B cell (primary cell): ENCODE measurements around the gene POSTN. TPM values are rescaled to one million over a fixed set of nuclear protein-coding genes. Genes with fewer than 3 reads are reported as not detected.
"Not testable (repeated sequence)": the region's sequence is repeated elsewhere in the genome, so short reads cannot be mapped to it uniquely, and the experiment has no call there.

ENCODE experiments used
- ATAC-seq: fragments of 200-7000 bp; cut with Tn5 transposase; one replicate; pipeline ENCODE4 v1.10.0; 2021; ENCODE audit warnings: low read depth, mild to moderate bottlenecking, moderate number of reproducible peaks, moderate library complexity
- CTCF ChIA-PET: fragments of 350-600 bp; sonication (Branson Sonifier 250); formaldehyde crosslinking; loops from one replicate; lab custom pipeline; 2021; ENCODE audit warnings: antibody characterized with exemption, inconsistent platforms; lab: Charles Lee
- POLR2A ChIA-PET: fragments of 350-600 bp; sonication (Branson Sonifier 250); formaldehyde crosslinking; loops from one replicate; lab custom pipeline; 2021; ENCODE audit warnings: antibody characterized with exemption; lab: Charles Lee
- DNase-seq: peaks from one replicate; pipeline ENCODE4 v3.0.0; 2013
- H2AFZ ChIP-seq: 2 replicates; pipeline ENCODE4 v1.6.1; 2012; ENCODE audit warnings: mild to moderate bottlenecking, low read depth, low read length; ENCODE audit not compliant: insufficient read depth, poor library complexity, severe bottlenecking
- H3K27ac ChIP-seq, 2 donors: 1 replicate in 1 of 2; 2 replicates in 1 of 2; pipeline ENCODE4 v1.5.1; 2012 to 2013; ENCODE audit warnings: low read length in 2 of 2, mild to moderate bottlenecking in 2 of 2, moderate library complexity in 1 of 2
- H3K27me3 ChIP-seq, 4 experiments: fragments of 200-600 bp in 1 of 4; sonication (generic) in 1 of 4; replicated peaks in 1 of 4; 1 replicate in 2 of 4; 2 replicates in 2 of 4; pipeline versions ENCODE4 v1.6.1 to v1.7.0; 2013 to 2016; ENCODE audit warnings: low read length in 3 of 4, mild to moderate bottlenecking in 2 of 4, mixed read lengths in 1 of 4, moderate library complexity in 1 of 4; ENCODE audit not compliant: insufficient read depth in 4 of 4, control insufficient read depth in 3 of 4; ENCODE audit errors: control extremely low read depth in 1 of 4
- H3K36me3 ChIP-seq, 2 experiments: replicated peaks in 1 of 2; 1 replicate in 1 of 2; 2 replicates in 1 of 2; pipeline versions ENCODE4 v1.6.1 to v1.7.1; 2013; ENCODE audit warnings: low read length in 1 of 2; ENCODE audit not compliant: insufficient read depth in 2 of 2, control insufficient read depth in 1 of 2; ENCODE audit errors: control extremely low read depth in 1 of 2, extremely low read depth in 1 of 2
- H3K4me1 ChIP-seq, 2 donors: fragments of 200-600 bp in 1 of 2; sonication (generic) in 1 of 2; 1 replicate in 1 of 2; 2 replicates in 1 of 2; pipeline versions ENCODE4 v1.5.1 to v1.6.1; 2013 to 2017; ENCODE audit warnings: low read length in 2 of 2; ENCODE audit not compliant: control insufficient read depth in 2 of 2, insufficient read depth in 2 of 2
- H3K4me2 ChIP-seq: replicated peaks from 2 replicates; pipeline ENCODE3; 2012; ENCODE audit warnings: mild to moderate bottlenecking, low read depth, low read length; ENCODE audit not compliant: poor library complexity, severe bottlenecking
- H3K4me3 ChIP-seq, 5 experiments: fragments of 200-600 bp in 1 of 5; sonication (generic) in 1 of 5; 1 replicate in 3 of 5; 2 replicates in 2 of 5; pipeline versions ENCODE4 v1.5.1 to v1.7.0; 2011 to 2016; ENCODE audit warnings: low read length in 4 of 5, mild to moderate bottlenecking in 4 of 5, low read depth in 2 of 5, control low read depth in 1 of 5, moderate library complexity in 1 of 5; ENCODE audit not compliant: insufficient read depth in 1 of 5; ENCODE audit errors: control extremely low read depth in 1 of 5, extremely low read depth in 1 of 5
- H3K79me2 ChIP-seq: fragments of 200-600 bp; sonication (generic); one replicate; pipeline ENCODE4 v1.6.0; 2016; ENCODE audit warnings: low read length; ENCODE audit not compliant: control insufficient read depth, insufficient read depth
- H3K9ac ChIP-seq: fragments of 200-600 bp; sonication (generic); 2 replicates; pipeline ENCODE4 v1.6.1; 2017; ENCODE audit warnings: mild to moderate bottlenecking, low read length, moderate library complexity
- H3K9me3 ChIP-seq, 3 donors: one replicate each; pipeline versions ENCODE4 v1.6.1 to v1.7.1; 2013; ENCODE audit warnings: low read length in 2 of 3; ENCODE audit not compliant: control insufficient read depth in 2 of 3, insufficient read depth in 1 of 3; ENCODE audit errors: control extremely low read depth in 1 of 3
- H4K20me1 ChIP-seq: 2 replicates; pipeline ENCODE4 v1.6.0; 2012; ENCODE audit warnings: mild to moderate bottlenecking, low read length; ENCODE audit not compliant: insufficient read depth, control insufficient read depth, poor library complexity, severe bottlenecking
- H3K27ac Mint-ChIP-seq: one replicate; pipeline ENCODE4 v1.8.0; 2021; ENCODE audit warnings: mixed read lengths
- H3K27me3 Mint-ChIP-seq: one replicate; pipeline ENCODE4 v1.8.0; 2021; ENCODE audit warnings: mixed read lengths
- H3K4me1 Mint-ChIP-seq: one replicate; pipeline ENCODE4 v1.8.0; 2021; ENCODE audit warnings: mixed read lengths
- H3K4me3 Mint-ChIP-seq: one replicate; pipeline ENCODE4 v1.8.0; 2021; ENCODE audit warnings: mixed read lengths
- H3K9me3 Mint-ChIP-seq: one replicate; pipeline ENCODE4 v1.8.0; 2022; ENCODE audit warnings: mixed read lengths; ENCODE audit not compliant: insufficient read depth
- CTCF ChIP-seq: fragments of 200-600 bp; IDR thresholded peaks from one replicate; pipeline ENCODE4 v1.8.0; 2022; ENCODE audit warnings: antibody characterized with exemption, mild to moderate bottlenecking
- EZH2 ChIP-seq: IDR thresholded peaks from 2 replicates; pipeline ENCODE4 v1.6.1; 2012; ENCODE audit warnings: borderline replicate concordance, low read depth, mild to moderate bottlenecking, moderate library complexity, low read length; ENCODE audit not compliant: insufficient read depth, poor library complexity, severe bottlenecking
- WGBS: methylation state at CpG from one replicate; pipeline ENCODE4 v1.1.5; 2013; ENCODE audit warnings: missing lambda C conversion rate; ENCODE audit not compliant: insufficient coverage; 5-methylcytosine and 5-hydroxymethylcytosine counted together
- intact Hi-C: fragments of 100-400 bp; cut with micrococcal nuclease; formaldehyde crosslinking; loops from one replicate; pipeline ENCODE4 v1.10.0; 2022
- polyA plus RNA-seq: library from polyadenylated mRNA; depleted of rRNA; stranded (reverse); fragments of >200 nt; gene quantifications from 2 replicates; pipeline ENCODE4 v1.2.3, GENCODE V29; 2012
- total RNA-seq, 2 donors: library from RNA; stranded (reverse); fragments of 120-200 nt in 1 of 2; gene quantifications; 1 replicate in 1 of 2; 2 replicates in 1 of 2; pipeline versions ENCODE4 v1.2.3 to v1.2.4, GENCODE V29; 2013 to 2022

The POSTN gene
- total and polyA plus RNA-seq, 2 donors (not counting 1 experiment from before 2014, with no cell fraction given): not detected

GRCh38 chr13:37560526-37560925, 38.0 kb downstream of the POSTN start:
- no peak overlapping the region for H3K27ac ChIP-seq
- TF ChIP-seq EZH2 (no peak), CTCF (no peak)
- POLR2A ChIA-PET: no interaction called here

GRCh38 chr13:37558766-37559165, 39.8 kb downstream of the POSTN start:
- ATAC-seq, H3K9me3 Mint-ChIP-seq, CTCF ChIA-PET, H4K20me1 ChIP-seq, POLR2A ChIA-PET, H3K4me3 ChIP-seq, H3K9me3 ChIP-seq, intact Hi-C loops, H3K27me3 ChIP-seq, H3K4me1 ChIP-seq, H3K79me2 ChIP-seq, H3K27me3 Mint-ChIP-seq, H3K36me3 ChIP-seq, H3K4me1 Mint-ChIP-seq, H2AFZ ChIP-seq, H3K4me2 ChIP-seq, H3K9ac ChIP-seq, DNase-seq, H3K27ac ChIP-seq, H3K27ac Mint-ChIP-seq, H3K4me3 Mint-ChIP-seq: not testable (repeated sequence)
- 100% methylated on average over 1 of the region's 5 CpGs for whole genome bisulfite sequencing

More at GRCh38 chr13:37560526-37560925, 38.0 kb downstream of the POSTN start:
- H3K36me3 ChIP-seq: no peaks in the 10 kb centered on the region
- intact Hi-C loops: no loop called here
- H3K9me3 ChIP-seq: peaks cover 0 to 4% (median 2%) of the 10 kb centered on the region in 3 donors
- no peak overlapping the region for H3K4me2 ChIP-seq
- Mint-ChIP-seq H3K4me3 (no peak overlapping the region), H3K9me3 (peaks cover 6% of the 10 kb centered on the region), H3K27me3 (no peaks in the 10 kb centered on the region), H3K4me1 (no peaks in the 10 kb centered on the region), H3K27ac (no peak overlapping the region)
- 83% methylated on average over 1 of the region's 3 CpGs for WGBS
- no peak overlapping the region for H3K9ac ChIP-seq
- H3K27me3 ChIP-seq: no peaks in the 10 kb centered on the region
- CTCF ChIA-PET: no interaction called here
- no peak overlapping the region for H3K4me3 ChIP-seq
- no peak for DNase-seq
- no peak overlapping the region for H2AFZ ChIP-seq
- H4K20me1 ChIP-seq: no peaks in the 10 kb centered on the region
- H3K4me1 ChIP-seq: no peaks in the 10 kb centered on the region
- no peaks in the 10 kb centered on the region for H3K79me2 ChIP-seq
- ATAC-seq: no peak
